HepG2 (cell line): Measurements from ENCODE around the gene KDM1B. TPM values are rescaled to one million over a fixed set of nuclear protein-coding genes. Genes with fewer than 3 reads are reported as not detected.
A peak's percentile ranks its signal among the peaks of the same experiment; 100 is the strongest.

Source experiments
- ASH2L ChIP-seq: fragments of 300-600, 200-600 bp; sonication (generic); IDR thresholded peaks from 2 replicates; pipeline ENCODE4 v1.7.0; 2017; ENCODE audit warnings: low read depth, mild to moderate bottlenecking, moderate library complexity, mixed read lengths, low read length; ENCODE audit not compliant: insufficient read length
- FIP1L1 ChIP-seq: fragments of 200-400 bp; formaldehyde crosslinking; IDR thresholded peaks from 2 replicates; pipeline ENCODE4 v1.6.1; 2018; ENCODE audit warnings: low read depth, mild to moderate bottlenecking, low read length, moderate library complexity, borderline replicate concordance; ENCODE audit not compliant: insufficient read depth
- HES4 ChIP-seq: sonication (generic); formaldehyde crosslinking; IDR thresholded peaks from 2 replicates; pipeline ENCODE4 v1.9.0; 2021; ENCODE audit warnings: mild to moderate bottlenecking, missing genetic modification reagents, borderline replicate concordance
- HNF4A ChIP-seq: sonication (generic); formaldehyde crosslinking; IDR thresholded peaks from 2 replicates; pipeline ENCODE4 v1.4.0; 2020; ENCODE audit warnings: missing genetic modification reagents
- HNRNPK ChIP-seq: fragments of 200-400 bp; formaldehyde crosslinking; IDR thresholded peaks from 2 replicates; pipeline ENCODE4 v1.6.1; 2018; ENCODE audit warnings: low read length, low read depth, moderate library complexity, mild to moderate bottlenecking; ENCODE audit not compliant: poor library complexity, severe bottlenecking
- HNRNPL ChIP-seq: fragments of 200-400 bp; formaldehyde crosslinking; IDR thresholded peaks from 2 replicates; pipeline ENCODE4 v1.6.1; 2017; ENCODE audit warnings: mild to moderate bottlenecking, low read depth, low read length
- JUN ChIP-seq: sonication (generic); formaldehyde crosslinking; IDR thresholded peaks from 2 replicates; pipeline ENCODE4 v1.4.0; 2020; ENCODE audit warnings: mild to moderate bottlenecking, missing genetic modification reagents
- JUND ChIP-seq: sonication (generic); formaldehyde crosslinking; IDR thresholded peaks from 2 replicates; pipeline ENCODE4 v1.8.0; 2022; ENCODE audit warnings: mild to moderate bottlenecking, missing genetic modification reagents
- NFKB2 ChIP-seq: sonication (generic); formaldehyde crosslinking; IDR thresholded peaks from 2 replicates; pipeline ENCODE4 v1.4.0; 2020; ENCODE audit warnings: missing genetic modification reagents, borderline replicate concordance
- NRL ChIP-seq: sonication (generic); formaldehyde crosslinking; IDR thresholded peaks from 2 replicates; pipeline ENCODE4 v1.5.0; 2020; ENCODE audit warnings: missing genetic modification reagents, mild to moderate bottlenecking, moderate library complexity, borderline replicate concordance
- PHF20 ChIP-seq: sonication (generic); formaldehyde crosslinking; IDR thresholded peaks from 2 replicates; pipeline ENCODE4 v1.5.0; 2020; ENCODE audit warnings: mild to moderate bottlenecking, missing genetic modification reagents
- SOX5 ChIP-seq: IDR thresholded peaks from 2 replicates; pipeline ENCODE4 v1.6.1; 2016; ENCODE audit warnings: borderline replicate concordance
- ZBTB38 ChIP-seq: sonication (generic); formaldehyde crosslinking; IDR thresholded peaks from 2 replicates; pipeline ENCODE4 v1.5.1; 2020; ENCODE audit warnings: mild to moderate bottlenecking, missing genetic modification reagents
- ZBTB7A ChIP-seq: sonication (generic); formaldehyde crosslinking; IDR thresholded peaks from 2 replicates; pipeline ENCODE4 v1.8.0; 2022; ENCODE audit warnings: mild to moderate bottlenecking, missing genetic modification reagents
- ZFX ChIP-seq: sonication (generic); formaldehyde crosslinking; IDR thresholded peaks from 2 replicates; pipeline ENCODE4 v1.4.0; 2020; ENCODE audit warnings: mild to moderate bottlenecking, low read depth, missing genetic modification reagents, moderate library complexity
- ZMYM3 ChIP-seq: sonication (generic); formaldehyde crosslinking; IDR thresholded peaks from 2 replicates; pipeline ENCODE4 v1.5.1; 2020; ENCODE audit warnings: mild to moderate bottlenecking, missing genetic modification reagents
- ZNF124 ChIP-seq: sonication (generic); formaldehyde crosslinking; IDR thresholded peaks from 2 replicates; pipeline ENCODE4 v1.4.0; 2020; ENCODE audit warnings: missing genetic modification reagents
- ZNF546 ChIP-seq: sonication (generic); formaldehyde crosslinking; conservative IDR thresholded peaks from 2 replicates; pipeline ENCODE4 v1.8.1; 2023; ENCODE audit warnings: mild to moderate bottlenecking, missing genetic modification reagents
- ZNF572 ChIP-seq: sonication (generic); formaldehyde crosslinking; IDR thresholded peaks from 2 replicates; pipeline ENCODE4 v1.5.1; 2020; ENCODE audit warnings: mild to moderate bottlenecking, missing genetic modification reagents
- ZNF605 ChIP-seq: sonication (generic); formaldehyde crosslinking; IDR thresholded peaks from 2 replicates; pipeline ENCODE4 v1.8.0; 2022; ENCODE audit warnings: mild to moderate bottlenecking, missing genetic modification reagents
- ZNF703 ChIP-seq: sonication (generic); formaldehyde crosslinking; IDR thresholded peaks from 2 replicates; pipeline ENCODE4 v1.5.1; 2020; ENCODE audit warnings: missing genetic modification reagents, mild to moderate bottlenecking, moderate library complexity, borderline replicate concordance
- polyA plus RNA-seq, 8 experiments: library from polyadenylated mRNA; depleted of rRNA in 3 of 8; stranded (reverse) in 7 of 8; unstranded in 1 of 8; fragments of >200 nt; fragmentation: Illumina TruSeq in 4 of 8; extraction: Trizol in 4 of 8; gene quantifications; 2 replicates each; pipeline versions ENCODE4 v1.2.1 to v1.2.3, GENCODE V29; 2011 to 2016; ENCODE audit warnings: low read depth in 4 of 8, missing spikeins in 1 of 8, mixed read lengths in 1 of 8; ENCODE audit not compliant: insufficient read depth in 1 of 8
- total RNA-seq, 5 experiments: library from RNA; depleted of rRNA; stranded (reverse); fragments of >200 nt; fragmentation: Illumina TruSeq; extraction: Trizol; gene quantifications; 2 replicates each; pipeline ENCODE4 v1.2.3, GENCODE V29; 2016; ENCODE audit warnings: low read depth in 1 of 5
- TF ChIP-seq, protein P1 (sequence below): sonication (generic); formaldehyde crosslinking; IDR thresholded peaks from 2 replicates; pipeline ENCODE4 v1.5.0; 2020; ENCODE audit warnings: mild to moderate bottlenecking, missing genetic modification reagents
- TF ChIP-seq, protein P2 (sequence below): IDR thresholded peaks from 2 replicates; pipeline ENCODE4 v1.6.1; 2016; ENCODE audit warnings: missing compliant biosample characterization, missing genetic modification reagents, borderline replicate concordance
- TF ChIP-seq, protein P3 (sequence below): sonication (generic); formaldehyde crosslinking; IDR thresholded peaks from 2 replicates; pipeline ENCODE4 v1.4.0; 2020; ENCODE audit warnings: missing genetic modification reagents

Gene KDM1B
- total and polyA plus RNA-seq, 2 of the 13 experiments (the other 11 are each of a cell fraction or from before 2014, with no cell fraction given): 9.8 to 13.2 TPM

DNA sequence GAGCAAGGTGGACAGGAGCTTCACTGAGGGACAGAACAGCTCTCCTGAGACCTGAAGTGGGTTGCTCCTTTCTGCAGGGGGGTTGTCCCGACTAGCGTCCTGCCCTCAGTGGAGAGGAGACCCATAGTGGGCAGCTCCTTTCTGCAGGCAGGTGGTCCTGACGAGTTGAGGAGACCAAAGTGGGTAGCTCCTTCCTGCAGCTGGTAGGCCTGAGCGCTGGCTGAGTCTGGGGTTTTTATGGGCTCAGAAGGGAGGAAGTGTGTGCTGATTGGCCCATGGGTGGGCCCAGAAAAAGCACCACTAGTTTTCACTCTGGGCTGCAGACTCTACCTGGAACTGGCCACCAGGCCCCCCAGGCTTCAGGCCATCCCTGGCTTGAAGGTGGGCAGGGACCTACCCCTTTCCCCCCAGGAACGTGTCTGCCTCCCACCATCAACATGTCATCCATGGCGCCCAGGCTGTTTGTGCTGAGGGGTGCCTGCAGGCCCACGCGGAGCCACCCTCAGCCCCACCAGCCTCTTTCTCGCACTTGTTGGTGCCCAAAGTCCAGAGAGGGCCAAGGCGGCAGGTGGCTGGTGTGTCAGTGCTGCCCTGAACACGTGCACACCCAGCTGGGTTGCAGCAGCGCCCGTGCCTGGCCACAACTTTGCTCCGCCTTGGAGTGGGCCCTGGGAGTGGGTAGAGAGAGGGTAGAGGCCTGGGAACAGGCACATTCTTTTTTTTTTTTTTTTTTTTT lies 110.7 kb downstream of the KDM1B start (continued):
- TF ChIP-seq, protein P1, sequence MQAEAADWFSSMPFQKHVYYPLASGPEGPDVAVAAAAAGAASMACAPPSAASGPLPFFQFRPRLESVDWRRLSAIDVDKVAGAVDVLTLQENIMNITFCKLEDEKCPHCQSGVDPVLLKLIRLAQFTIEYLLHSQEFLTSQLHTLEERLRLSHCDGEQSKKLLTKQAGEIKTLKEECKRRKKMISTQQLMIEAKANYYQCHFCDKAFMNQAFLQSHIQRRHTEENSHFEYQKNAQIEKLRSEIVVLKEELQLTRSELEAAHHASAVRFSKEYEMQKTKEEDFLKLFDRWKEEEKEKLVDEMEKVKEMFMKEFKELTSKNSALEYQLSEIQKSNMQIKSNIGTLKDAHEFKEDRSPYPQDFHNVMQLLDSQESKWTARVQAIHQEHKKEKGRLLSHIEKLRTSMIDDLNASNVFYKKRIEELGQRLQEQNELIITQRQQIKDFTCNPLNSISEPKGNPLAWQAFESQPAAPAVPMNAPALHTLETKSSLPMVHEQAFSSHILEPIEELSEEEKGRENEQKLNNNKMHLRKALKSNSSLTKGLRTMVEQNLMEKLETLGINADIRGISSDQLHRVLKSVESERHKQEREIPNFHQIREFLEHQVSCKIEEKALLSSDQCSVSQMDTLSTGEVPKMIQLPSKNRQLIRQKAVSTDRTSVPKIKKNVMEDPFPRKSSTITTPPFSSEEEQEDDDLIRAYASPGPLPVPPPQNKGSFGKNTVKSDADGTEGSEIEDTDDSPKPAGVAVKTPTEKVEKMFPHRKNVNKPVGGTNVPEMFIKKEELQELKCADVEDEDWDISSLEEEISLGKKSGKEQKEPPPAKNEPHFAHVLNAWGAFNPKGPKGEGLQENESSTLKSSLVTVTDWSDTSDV (CRISPR knock-in tag): peak; percentile 71; the same call in 1 of the 2 replicates
- TF ChIP-seq HNRNPK: no peak
- no peak for TF ChIP-seq ZNF124 (CRISPR knock-in tag)
- 0 out of 2 replicates have a peak, but pooled peaks have one; percentile 18 for TF ChIP-seq ZBTB38 (CRISPR knock-in tag)
- TF ChIP-seq, protein P2, sequence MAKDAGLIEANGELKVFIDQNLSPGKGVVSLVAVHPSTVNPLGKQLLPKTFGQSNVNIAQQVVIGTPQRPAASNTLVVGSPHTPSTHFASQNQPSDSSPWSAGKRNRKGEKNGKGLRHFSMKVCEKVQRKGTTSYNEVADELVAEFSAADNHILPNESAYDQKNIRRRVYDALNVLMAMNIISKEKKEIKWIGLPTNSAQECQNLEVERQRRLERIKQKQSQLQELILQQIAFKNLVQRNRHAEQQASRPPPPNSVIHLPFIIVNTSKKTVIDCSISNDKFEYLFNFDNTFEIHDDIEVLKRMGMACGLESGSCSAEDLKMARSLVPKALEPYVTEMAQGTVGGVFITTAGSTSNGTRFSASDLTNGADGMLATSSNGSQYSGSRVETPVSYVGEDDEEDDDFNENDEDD (CRISPR knock-in tag): peak; percentile 40; the same call in 1 of the 2 replicates
- peak; percentile 41 for TF ChIP-seq ZFX (CRISPR knock-in tag)
- TF ChIP-seq NFKB2: 0 out of 2 replicates have a peak, but pooled peaks have one; percentile 23
- TF ChIP-seq ZNF572 (CRISPR knock-in tag): no peak
- TF ChIP-seq ASH2L: no peak
- peak; percentile 27; the same call in 1 of the 2 replicates for TF ChIP-seq NRL
- 0 out of 2 replicates have a peak, but pooled peaks have one; percentile 9 for TF ChIP-seq JUND (CRISPR knock-in tag)
- no peak for TF ChIP-seq FIP1L1
- TF ChIP-seq HES4: peak; percentile 72
- TF ChIP-seq ZNF605 (CRISPR knock-in tag): peak; percentile 10; the same call in 1 of the 2 replicates
- 0 out of 2 replicates have a peak, but pooled peaks have one; percentile 48 for TF ChIP-seq HNRNPL
- TF ChIP-seq SOX5 (CRISPR knock-in tag): no peak
- TF ChIP-seq ZNF703 (CRISPR knock-in tag): no peak
- peak; percentile 42; the same call in 1 of the 2 replicates for TF ChIP-seq HNF4A (CRISPR knock-in tag)
- 0 out of 2 replicates have a peak, but pooled peaks have one; percentile 15 for TF ChIP-seq ZMYM3 (CRISPR knock-in tag)
- TF ChIP-seq, protein P3, sequence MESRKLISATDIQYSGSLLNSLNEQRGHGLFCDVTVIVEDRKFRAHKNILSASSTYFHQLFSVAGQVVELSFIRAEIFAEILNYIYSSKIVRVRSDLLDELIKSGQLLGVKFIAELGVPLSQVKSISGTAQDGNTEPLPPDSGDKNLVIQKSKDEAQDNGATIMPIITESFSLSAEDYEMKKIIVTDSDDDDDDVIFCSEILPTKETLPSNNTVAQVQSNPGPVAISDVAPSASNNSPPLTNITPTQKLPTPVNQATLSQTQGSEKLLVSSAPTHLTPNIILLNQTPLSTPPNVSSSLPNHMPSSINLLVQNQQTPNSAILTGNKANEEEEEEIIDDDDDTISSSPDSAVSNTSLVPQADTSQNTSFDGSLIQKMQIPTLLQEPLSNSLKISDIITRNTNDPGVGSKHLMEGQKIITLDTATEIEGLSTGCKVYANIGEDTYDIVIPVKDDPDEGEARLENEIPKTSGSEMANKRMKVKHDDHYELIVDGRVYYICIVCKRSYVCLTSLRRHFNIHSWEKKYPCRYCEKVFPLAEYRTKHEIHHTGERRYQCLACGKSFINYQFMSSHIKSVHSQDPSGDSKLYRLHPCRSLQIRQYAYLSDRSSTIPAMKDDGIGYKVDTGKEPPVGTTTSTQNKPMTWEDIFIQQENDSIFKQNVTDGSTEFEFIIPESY: peak; percentile 84
- no peak for TF ChIP-seq PHF20
- 0 out of 2 replicates have a peak, but pooled peaks have one; percentile 42 for TF ChIP-seq JUN (CRISPR knock-in tag)
- 0 out of 2 replicates have a peak, but pooled peaks have one; percentile 43 for TF ChIP-seq ZBTB7A (CRISPR knock-in tag)
- 0 out of 2 replicates have a peak, but pooled peaks have one; percentile 51 for TF ChIP-seq ZNF546
